Dermis microvascular lymphatic vessel endothelial cell (primary cell): Measurements from ENCODE around the gene APOL4. TPM values are rescaled to one million over a fixed set of nuclear protein-coding genes. Genes with fewer than 3 reads are reported as not detected.
A peak's percentile ranks its signal among the peaks of the same experiment; 100 is the strongest.
"Not testable (repeated sequence)": the region's sequence is repeated elsewhere in the genome, so short reads cannot be mapped to it uniquely, and the experiment has no call there.

Experiments
- DNase-seq, 2 donors: peaks; one replicate each; pipeline versions ENCODE4 v3.0.0 to v3.0.0-alpha.2; 2010; ENCODE audit warnings: low read depth in 2 of 2
- total RNA-seq: library from RNA; depleted of rRNA; stranded (reverse); fragments of >200 nt; gene quantifications from 2 replicates; pipeline ENCODE4 v1.2.1, GENCODE V29; 2014

Gene APOL4
- total RNA-seq, 1 donor from 2014 or later, result 3.6 TPM

DNA sequence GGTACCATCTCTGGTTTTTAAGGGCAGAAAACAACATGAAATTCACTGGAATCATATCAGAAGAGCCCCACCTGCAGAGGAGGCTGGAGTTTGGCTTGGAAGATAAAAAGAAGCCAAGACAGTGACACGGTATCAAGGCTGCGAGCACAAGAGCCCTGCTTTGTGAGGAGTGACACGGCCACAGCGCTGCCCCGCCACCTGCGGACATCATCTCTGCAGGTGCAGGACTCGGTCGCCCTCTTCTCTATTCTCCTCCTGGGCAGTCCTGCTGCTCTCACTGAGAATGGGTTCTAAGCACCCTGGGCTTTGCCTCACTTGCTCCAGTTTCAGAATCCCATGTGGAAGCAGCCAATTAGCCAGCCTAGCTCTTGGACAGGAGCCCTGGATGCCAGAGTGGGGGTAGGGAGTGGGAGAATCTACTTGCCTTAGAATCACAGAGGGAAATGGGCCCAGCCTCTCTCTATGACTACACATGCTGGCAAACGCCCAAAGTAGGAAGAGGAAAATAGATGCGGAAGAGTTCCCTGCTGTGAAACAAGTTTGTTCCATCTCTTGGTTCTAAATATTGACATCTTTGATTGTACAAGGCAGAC is 17.1 kb downstream of the APOL4 start:
- DNase-seq, result peak in 1 of 2 donors; percentile 64

GRCh38 chr22:36183446-36183845 is 18.2 kb downstream of the APOL4 start:
- DNase-seq, result no peak

DNA sequence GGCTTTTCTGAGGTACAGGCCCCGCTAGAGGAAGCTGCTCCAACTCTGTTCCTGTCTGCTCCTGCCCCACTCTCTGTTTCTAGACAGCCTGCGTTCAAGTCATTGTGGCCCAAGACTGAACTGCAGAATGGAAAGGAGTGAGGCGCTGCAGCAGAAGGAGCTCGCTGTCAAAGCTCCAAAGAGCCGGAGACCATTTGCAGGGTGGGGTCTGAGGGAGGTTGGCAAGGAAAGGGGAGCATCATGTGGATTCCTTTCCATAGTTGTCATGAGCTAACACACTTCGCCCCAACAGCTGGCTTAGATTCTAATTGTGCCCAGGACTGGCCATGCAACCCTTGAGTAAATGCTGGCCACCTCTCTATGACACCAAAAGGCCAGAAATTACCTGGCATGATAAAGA is 18.8 kb downstream of the APOL4 start:
- no peak for DNase-seq

DNA sequence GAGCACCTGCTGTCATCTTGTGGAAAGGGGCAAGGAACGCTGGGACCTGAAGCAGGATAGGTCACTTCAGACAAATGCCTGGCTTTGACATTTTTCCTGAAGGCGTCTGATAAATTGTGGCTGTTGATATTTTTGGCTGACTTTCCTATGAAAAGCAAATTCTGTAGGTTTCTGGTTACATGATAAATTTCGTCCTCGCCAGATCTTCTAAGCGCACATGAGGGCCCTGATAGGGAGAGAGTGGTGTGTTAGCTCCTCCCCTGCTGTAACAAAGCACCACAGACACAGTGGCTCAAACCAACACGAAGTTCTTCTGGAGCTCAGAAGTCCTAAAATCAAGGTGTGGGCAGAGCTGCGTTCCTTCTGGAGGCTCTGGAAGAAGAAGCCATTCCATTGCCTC is 19.6 kb downstream of the APOL4 start:
- no peak for DNase-seq

DNA sequence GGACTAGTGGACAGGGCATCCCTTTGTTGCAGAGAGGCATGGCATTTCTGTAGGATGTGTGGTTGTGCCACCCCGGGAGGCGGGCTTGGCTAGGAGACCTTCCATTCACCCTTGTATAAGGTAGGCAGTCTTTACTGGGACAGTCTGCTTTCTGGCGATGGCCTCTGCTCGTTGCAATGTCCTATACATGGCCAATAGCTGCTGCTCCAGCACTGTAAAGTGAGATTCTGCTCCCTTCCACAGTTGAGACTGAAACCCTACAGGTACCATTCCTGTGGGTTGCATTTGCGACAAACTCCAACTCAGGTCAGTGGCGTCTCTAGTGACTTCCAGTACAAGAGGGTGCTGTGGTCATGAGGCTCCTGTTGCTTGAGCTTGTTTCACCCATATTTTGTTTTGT is 20.7 kb downstream of the APOL4 start:
- no peak for DNase-seq

DNA sequence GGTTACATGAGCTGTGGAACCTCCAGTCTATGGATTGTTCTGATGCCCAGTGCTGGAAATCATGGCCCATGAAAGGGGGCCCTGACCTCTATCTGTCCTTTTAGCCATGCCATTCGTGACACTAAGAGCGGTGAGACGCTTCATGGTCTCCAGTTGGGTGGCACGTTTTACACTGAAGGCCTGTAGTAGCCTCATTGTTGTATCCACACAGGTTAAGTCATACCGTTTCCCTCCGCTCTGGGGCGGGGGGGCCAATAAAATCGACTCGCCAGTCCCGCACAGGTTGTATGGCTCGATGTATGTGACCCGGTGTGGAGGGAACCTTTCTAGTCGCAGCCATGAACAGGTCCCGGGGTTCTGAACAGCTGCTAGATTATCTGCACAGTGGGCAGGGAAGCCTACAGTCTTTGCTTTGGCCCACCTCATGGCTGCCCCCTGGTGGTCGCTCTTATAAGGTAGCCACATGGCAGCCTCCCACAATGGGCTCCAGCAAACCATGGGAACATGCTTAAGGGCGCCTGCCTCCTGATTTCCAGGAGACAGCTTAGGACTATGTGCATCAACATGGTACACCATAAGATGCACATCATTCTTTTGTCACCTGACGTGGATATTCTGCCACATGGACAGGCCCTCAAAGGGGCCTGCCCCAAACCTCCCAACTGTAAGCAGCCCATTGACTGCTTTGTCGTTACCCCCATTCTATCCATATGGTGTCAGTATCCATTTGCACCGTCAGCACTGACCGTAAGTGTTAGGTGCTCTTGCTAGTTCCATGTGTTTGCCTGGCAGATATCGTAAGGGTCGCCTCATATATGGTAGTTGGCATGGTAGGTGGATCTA is 21.4 kb downstream of the APOL4 start:
- DNase-seq, result peak; percentile 58 to 77

- DNase-seq, result no peak
Observed at GRCh38 chr22:36177160-36177559, 24.4 kb downstream of the APOL4 start.

DNA sequence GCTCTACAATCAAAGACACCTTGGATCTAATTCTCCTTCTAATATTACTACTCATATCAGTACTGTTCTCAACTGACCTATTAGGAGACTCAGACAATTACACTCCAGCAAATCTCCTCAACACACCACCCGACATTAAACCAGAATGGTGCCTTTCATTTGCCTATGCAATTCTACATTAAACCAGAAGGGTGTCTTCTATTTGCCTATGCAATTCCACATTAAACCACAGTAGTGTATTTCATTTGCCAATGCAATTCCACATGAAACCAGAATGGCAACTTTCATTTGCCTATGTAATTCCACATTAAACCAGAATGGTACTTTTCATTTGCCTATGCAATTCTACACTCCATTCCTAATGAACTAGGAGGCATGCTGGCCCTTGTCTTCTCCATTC is 25.7 kb downstream of the APOL4 start:
- no peak for DNase-seq

GRCh38 chr22:36171941-36172340 is 29.7 kb downstream of the APOL4 start:
- DNase-seq, result no peak

- no peak for DNase-seq
Observed at GRCh38 chr22:36166518-36167220, 34.9 kb downstream of the APOL4 start.

- no peak for DNase-seq
Observed at GRCh38 chr22:36166086-36166485, 35.5 kb downstream of the APOL4 start.

GRCh38 chr22:36165141-36165540 is 36.5 kb downstream of the APOL4 start:
- no peak for DNase-seq

GRCh38 chr22:36164621-36165020 is 37.0 kb downstream of the APOL4 start:
- no peak for DNase-seq

DNA sequence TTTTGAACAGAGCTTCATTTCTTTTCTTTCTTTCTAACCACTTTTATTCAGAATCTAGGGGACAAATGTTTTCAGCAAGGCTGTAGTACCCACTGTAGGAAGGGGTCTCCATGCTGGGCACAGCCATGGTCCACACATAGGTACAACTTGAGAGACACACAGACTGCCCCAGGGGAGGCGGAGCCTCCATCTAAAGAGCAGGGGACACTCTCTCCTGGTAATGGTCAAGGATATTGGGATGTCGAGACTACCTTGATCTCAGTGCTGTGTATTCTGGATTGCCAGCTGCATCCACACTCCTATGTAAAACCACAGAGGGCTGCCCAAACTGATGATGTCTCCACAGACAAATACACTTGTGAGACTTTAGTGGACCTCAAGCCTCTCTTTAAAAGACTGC is 38.1 kb downstream of the APOL4 start:
- no peak for DNase-seq

GRCh38 chr22:36162127-36163034 is 39.2 kb downstream of the APOL4 start:
- DNase-seq, result no peak

DNA sequence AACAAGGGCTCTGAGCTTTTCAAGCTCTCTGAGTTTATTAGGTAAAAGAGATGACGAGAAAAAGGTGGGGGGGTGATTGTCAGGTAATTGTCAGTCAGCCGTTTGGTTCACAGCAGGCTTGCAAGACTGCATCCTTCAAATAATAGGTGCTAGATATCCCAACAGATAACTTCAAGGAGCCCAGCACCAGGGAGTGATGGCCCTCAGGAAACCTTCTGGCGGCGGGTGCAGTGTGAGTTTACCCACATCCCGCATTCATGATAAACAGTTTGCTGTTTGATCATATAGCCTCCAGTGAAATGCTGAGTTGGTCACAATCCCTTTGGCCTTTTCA is 39.8 kb downstream of the APOL4 start:
- DNase-seq, result not testable (repeated sequence)

DNA sequence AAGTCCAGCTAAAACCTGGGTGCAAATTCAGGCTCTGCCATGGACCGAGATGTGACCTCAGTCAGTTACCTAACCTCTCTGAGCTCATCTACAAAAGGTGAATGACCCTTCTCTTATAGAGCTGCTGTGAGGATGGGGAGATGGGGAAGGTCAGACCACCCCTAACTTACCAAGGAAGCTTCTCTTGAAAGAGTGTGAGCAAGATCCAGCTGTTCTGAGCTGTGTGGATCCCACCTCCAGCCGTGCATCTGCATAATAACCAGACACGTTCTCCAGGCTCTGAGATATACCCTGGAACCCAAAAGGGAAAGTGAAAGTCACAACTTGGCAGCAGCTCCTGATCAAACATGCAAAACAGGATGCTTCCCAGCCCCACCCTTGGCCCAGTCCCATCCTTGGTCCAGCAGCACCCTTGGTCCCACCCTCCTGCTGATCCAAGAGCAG is 41.1 kb downstream of the APOL4 start, which contains the start of gene APOL3:
APOL3 (minus strand) TSS at position 257 of the 444 bp plus-strand sequence. CDS start 11,700 bp downstream, outside the sequence.
- peak; percentile 78 to 85 for DNase-seq

DNA sequence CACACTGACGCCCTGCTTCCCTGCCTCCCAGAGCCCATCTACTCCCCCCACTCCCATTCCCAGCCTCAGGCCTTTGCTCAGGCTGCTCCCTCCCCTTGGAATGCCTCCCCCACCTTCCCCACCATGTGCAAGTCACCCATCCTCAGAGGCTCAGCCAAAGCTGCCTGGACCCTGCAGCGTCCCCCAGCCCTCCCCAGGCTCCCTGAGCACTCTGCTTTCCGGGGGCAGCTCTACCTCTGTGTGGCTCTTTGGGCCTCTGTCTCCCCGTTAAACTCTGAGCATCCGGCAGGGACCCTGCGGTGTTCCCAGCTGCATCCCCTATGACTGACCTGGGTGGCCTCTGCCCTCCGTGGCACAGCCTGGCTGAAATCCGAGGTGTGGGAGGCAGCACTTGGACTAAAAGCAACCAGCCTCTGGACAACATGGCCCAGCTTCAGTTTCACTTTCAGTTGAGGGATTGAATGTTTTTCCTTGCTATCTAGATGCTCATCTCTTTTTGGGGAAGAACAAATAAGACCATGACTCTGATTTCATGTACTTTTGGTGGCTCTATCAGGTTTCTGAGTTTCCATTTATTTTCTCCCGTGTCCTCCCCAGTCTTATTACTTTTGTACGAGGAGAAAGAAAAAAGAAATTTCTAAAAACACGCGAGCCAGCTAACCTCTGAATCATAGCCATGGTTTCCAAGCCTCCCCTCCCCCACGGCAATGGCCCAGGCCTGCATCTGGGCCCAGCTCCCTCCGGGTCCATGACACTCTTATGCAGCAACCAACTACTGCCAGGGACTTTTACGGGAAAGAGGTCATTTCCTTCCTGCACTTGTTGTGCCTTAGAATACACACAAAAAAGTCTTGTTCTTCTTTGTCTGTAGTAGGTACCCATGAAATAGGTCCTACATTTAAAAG is 44.8 kb downstream of the APOL4 start:
- peak; percentile 96 to 98 for DNase-seq

DNA sequence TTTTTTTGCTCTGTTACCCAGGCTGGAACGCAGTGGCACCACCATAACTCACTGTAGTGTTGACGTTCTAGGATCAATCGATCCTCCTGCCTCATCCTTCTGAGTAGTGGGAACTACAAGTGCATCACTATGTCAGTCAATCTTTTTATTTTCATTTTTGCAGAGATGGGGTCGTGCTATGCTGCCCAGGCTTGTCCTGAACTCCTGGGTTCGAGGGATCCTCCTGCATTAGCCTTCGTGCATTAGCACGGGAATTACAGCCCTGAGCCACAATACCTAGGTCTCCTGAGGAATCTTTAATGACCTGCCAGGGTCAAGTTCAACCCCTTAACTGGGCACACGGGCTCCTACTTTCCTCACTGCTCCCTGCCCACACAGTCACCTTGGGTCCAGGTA is 45.5 kb downstream of the APOL4 start:
- DNase-seq, result no peak

- peak in 1 of 2 donors; percentile 55 for DNase-seq
Observed at GRCh38 chr22:36155702-36156101, 45.9 kb downstream of the APOL4 start.
